Measurements from ENCODE around the gene WDR45. TPM values are rescaled to one million over a fixed set of nuclear protein-coding genes. Genes with fewer than 3 reads are reported as not detected.

Gene WDR45
- total and polyA plus RNA-seq, 2 of the 4 experiments (the other 2 are of a cell fraction): 40.7 to 67.4 TPM

DNA sequence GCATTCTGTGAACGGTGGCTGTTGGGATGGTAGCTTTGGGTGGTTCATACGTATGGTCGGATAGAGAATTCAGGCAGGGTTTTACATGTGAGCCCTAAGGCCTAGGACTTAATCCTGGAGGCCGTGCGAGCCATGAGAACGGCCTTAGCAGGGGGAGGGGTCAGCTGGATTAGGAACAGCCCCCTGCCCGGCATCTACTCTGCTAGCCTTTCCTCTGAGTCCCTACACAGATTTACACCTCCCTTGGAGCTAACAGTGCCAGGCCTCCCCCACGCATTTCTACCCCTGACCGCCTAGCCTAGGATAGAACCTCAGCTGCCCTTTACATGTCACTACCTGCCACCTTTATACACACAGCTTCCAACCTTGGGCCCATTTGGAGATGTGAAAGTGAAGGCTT is 13.0 kb downstream of the WDR45 start:
- Histone ChIP-seq H4K91ac (ENCODE audit: insufficient read depth, low read depth, low read length) (no peak overlapping the region), H2BK120ac (ENCODE audit: low read depth, low read length) (no peak overlapping the region), H3K18ac (ENCODE audit: low read depth, low read length) (no peak overlapping the region), H3K36me3 (ENCODE audit: control insufficient read depth, insufficient read depth, low read length) (peaks cover 8% of the 10 kb centered on the region; the same call in 1 of the 2 replicates), H3K4ac (ENCODE audit: low read depth, low read length) (no peak overlapping the region), H3K9me1 (ENCODE audit: insufficient read depth, low read length) (0 out of 2 replicates have a peak, but pooled peaks cover 5% of the 10 kb centered on the region), H2BK20ac (ENCODE audit: low read depth, low read length) (no peak overlapping the region), H2BK5ac (ENCODE audit: low read depth, low read length, poor library complexity, severe bottlenecking) (no peak overlapping the region), H2BK15ac (ENCODE audit: low read depth, low read length) (no peak overlapping the region), H4K20me1 (ENCODE audit: insufficient read depth, low read length) (no peaks in the 10 kb centered on the region; the same call in 1 of the 2 replicates), H3K27ac (ENCODE audit: insufficient read depth, low read length) (no peak overlapping the region), H2AK5ac (ENCODE audit: low read depth, low read length) (no peak overlapping the region), H3K79me1 (ENCODE audit: low read depth in 1 of 2, low read length in 2 of 2) (peaks cover 0 to 11% of the 10 kb centered on the region in 2 experiments; a peak in 2 of 4 replicates), H3K4me2 (ENCODE audit: low read depth, low read length) (no peak overlapping the region), H3K9me3 (ENCODE audit: control insufficient read depth, insufficient read depth, low read length) (peaks cover 2% of the 10 kb centered on the region; the same call in 1 of the 2 replicates), H3K4me1 (ENCODE audit: control insufficient read depth, insufficient read depth, low read length) (no peaks in the 10 kb centered on the region), H2AK9ac (replicated peaks; ENCODE audit: low read depth, low read length, poor library complexity) (no peak overlapping the region), H2AFZ (replicated peaks; ENCODE audit: low read length, poor library complexity) (no peak overlapping the region), H3K4me3 (ENCODE audit: insufficient read depth, low read depth, low read length) (no peak overlapping the region), H4K5ac (ENCODE audit: low read depth, low read length) (no peak overlapping the region), H3K14ac (replicated peaks; ENCODE audit: low read depth, low read length) (no peak overlapping the region), H4K8ac (ENCODE audit: low read depth in 2 of 2, low read length in 2 of 2) (no peak overlapping the region), H3K27me3 (ENCODE audit: control insufficient read depth, insufficient read depth, low read length) (no peaks in the 10 kb centered on the region), H3K56ac (ENCODE audit: extremely low read depth, insufficient read depth, low read length) (no peak overlapping the region), H3K23ac (ENCODE audit: low read depth, low read length) (no peak overlapping the region), H3K9ac (ENCODE audit: low read depth, low read length) (no peak overlapping the region)
- POLR2A ChIA-PET (ENCODE audit: unreplicated experiment): no interaction called here
- dilution Hi-C loops (cut with HindIII; ENCODE audit: low sequenced_read_pairs, unreplicated experiment): no loop called here
- TF ChIP-seq MAFK (IDR thresholded peaks at IDR 0.05; ENCODE audit: low read depth, low read length) (no peak), SMC3 (IDR thresholded peaks at IDR 0.05; ENCODE audit: low read depth, low read length) (no peak), MXI1 (IDR thresholded peaks at IDR 0.05; ENCODE audit: borderline replicate concordance, low read depth, low read length) (no peak), RFX5 (IDR thresholded peaks at IDR 0.05; ENCODE audit: low read depth, low read length) (no peak), RAD21 (IDR thresholded peaks at IDR 0.05; ENCODE audit: low read length) (no peak), FOS (IDR thresholded peaks at IDR 0.05; ENCODE audit: low read depth, low read length) (no peak), MAZ (IDR thresholded peaks at IDR 0.05; ENCODE audit: borderline replicate concordance, low read depth, low read length) (no peak), BHLHE40 (IDR thresholded peaks at IDR 0.05; ENCODE audit: low read depth, low read length) (no peak), CHD1 (IDR thresholded peaks at IDR 0.05; ENCODE audit: low read depth, low read length) (no peak), RCOR1 (IDR thresholded peaks at IDR 0.05; ENCODE audit: insufficient replicate concordance, low read length) (no peak), POLR2A (IDR thresholded peaks at IDR 0.05; ENCODE audit: low read depth, low read length) (no peak), NFE2L2 (IDR thresholded peaks at IDR 0.05; ENCODE audit: low read depth, low read length) (no peak), CEBPB (IDR thresholded peaks at IDR 0.05; ENCODE audit: low read depth, low read length) (no peak)
- TF ChIP-seq, protein P1, sequence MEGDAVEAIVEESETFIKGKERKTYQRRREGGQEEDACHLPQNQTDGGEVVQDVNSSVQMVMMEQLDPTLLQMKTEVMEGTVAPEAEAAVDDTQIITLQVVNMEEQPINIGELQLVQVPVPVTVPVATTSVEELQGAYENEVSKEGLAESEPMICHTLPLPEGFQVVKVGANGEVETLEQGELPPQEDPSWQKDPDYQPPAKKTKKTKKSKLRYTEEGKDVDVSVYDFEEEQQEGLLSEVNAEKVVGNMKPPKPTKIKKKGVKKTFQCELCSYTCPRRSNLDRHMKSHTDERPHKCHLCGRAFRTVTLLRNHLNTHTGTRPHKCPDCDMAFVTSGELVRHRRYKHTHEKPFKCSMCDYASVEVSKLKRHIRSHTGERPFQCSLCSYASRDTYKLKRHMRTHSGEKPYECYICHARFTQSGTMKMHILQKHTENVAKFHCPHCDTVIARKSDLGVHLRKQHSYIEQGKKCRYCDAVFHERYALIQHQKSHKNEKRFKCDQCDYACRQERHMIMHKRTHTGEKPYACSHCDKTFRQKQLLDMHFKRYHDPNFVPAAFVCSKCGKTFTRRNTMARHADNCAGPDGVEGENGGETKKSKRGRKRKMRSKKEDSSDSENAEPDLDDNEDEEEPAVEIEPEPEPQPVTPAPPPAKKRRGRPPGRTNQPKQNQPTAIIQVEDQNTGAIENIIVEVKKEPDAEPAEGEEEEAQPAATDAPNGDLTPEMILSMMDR (conservative IDR thresholded peaks at IDR 0.05; ENCODE audit: low read depth, low read length): no peak
- TF ChIP-seq, protein P2, sequence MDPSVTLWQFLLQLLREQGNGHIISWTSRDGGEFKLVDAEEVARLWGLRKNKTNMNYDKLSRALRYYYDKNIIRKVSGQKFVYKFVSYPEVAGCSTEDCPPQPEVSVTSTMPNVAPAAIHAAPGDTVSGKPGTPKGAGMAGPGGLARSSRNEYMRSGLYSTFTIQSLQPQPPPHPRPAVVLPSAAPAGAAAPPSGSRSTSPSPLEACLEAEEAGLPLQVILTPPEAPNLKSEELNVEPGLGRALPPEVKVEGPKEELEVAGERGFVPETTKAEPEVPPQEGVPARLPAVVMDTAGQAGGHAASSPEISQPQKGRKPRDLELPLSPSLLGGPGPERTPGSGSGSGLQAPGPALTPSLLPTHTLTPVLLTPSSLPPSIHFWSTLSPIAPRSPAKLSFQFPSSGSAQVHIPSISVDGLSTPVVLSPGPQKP (IDR thresholded peaks at IDR 0.05; ENCODE audit: borderline replicate concordance, low read depth, low read length): no peak
- TF ChIP-seq, protein P3, sequence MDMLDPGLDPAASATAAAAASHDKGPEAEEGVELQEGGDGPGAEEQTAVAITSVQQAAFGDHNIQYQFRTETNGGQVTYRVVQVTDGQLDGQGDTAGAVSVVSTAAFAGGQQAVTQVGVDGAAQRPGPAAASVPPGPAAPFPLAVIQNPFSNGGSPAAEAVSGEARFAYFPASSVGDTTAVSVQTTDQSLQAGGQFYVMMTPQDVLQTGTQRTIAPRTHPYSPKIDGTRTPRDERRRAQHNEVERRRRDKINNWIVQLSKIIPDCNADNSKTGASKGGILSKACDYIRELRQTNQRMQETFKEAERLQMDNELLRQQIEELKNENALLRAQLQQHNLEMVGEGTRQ (IDR thresholded peaks at IDR 0.05; ENCODE audit: low read depth, low read length): no peak
- no TSS peak for BruUV-seq (replicated peaks)
- intact Hi-C loops (cut with micrococcal nuclease): no loop called here
- CTCF ChIA-PET: no interaction called here
- in situ Hi-C loops (cut with MboI; ENCODE audit: low sequenced_read_pairs): loop anchor here (25.0 kb wide), 1 partner anchor 104 kb away; the partner anchor contains the start of genes KCND1 and OTUD5
- DNase-seq: no peak
- no peak for ATAC-seq (ENCODE audit: low read depth)
- WGBS, 2 experiments (ENCODE audit: extremely low coverage in 2 of 2, insufficient read length in 1 of 2): no CpG with 5 or more reads among the region's 9 CpGs

Measured in IMR-90 (cell line).